H1 (cell line): ENCODE data around the gene MLH3. TPM values are rescaled to one million over a fixed set of nuclear protein-coding genes. Genes with fewer than 3 reads are reported as not detected.

Source experiments
- CTCF ChIA-PET: fragments of 300-600 bp; sonication (Branson Sonifier 250); formaldehyde crosslinking; loops from one replicate; lab custom pipeline; 2021; ENCODE audit not compliant: partially characterized antibody; lab: Charles Lee
- POLR2A ChIA-PET: fragments of 300-600 bp; sonication (Branson Sonifier 250); formaldehyde crosslinking; loops from one replicate; lab custom pipeline; 2021; ENCODE audit warnings: inconsistent platforms; ENCODE audit not compliant: partially characterized antibody; lab: Charles Lee
- DNase-seq, 2 experiments: peaks; one replicate each; pipeline versions ENCODE4 v3.0.0 to v3.0.0-alpha.2; 2010 to 2022; ENCODE audit warnings: low spot score in 2 of 2, low read depth in 1 of 2, mixed read lengths in 1 of 2
- FAIRE-seq: peaks from 2 replicates; lab custom pipeline; 2011; peaks lifted over from hg19 to GRCh38; lab: Jason Lieb, UNC
- H2AFZ ChIP-seq: 2 replicates; pipeline ENCODE4 v1.8.1; 2012; ENCODE audit warnings: low read length, inconsistent platforms
- H2AK5ac ChIP-seq: 2 replicates; pipeline ENCODE4 v1.6.1; 2013; ENCODE audit warnings: low read depth, low read length
- H2BK120ac ChIP-seq: replicated peaks from 2 replicates; pipeline ENCODE3; 2013; ENCODE audit warnings: low read depth, low read length, inconsistent platforms
- H2BK12ac ChIP-seq: 2 replicates; pipeline ENCODE4 v1.6.1; 2013; ENCODE audit warnings: low read depth, low read length
- H2BK15ac ChIP-seq: 2 replicates; pipeline ENCODE4 v1.6.1; 2013; ENCODE audit warnings: low read length
- H2BK20ac ChIP-seq: 2 replicates; pipeline ENCODE4 v1.6.1; 2013; ENCODE audit warnings: low read length
- H2BK5ac ChIP-seq: 2 replicates; pipeline ENCODE4 v1.6.1; 2013; ENCODE audit warnings: low read depth, low read length
- H3K14ac ChIP-seq: 2 replicates; pipeline ENCODE4 v1.6.1; 2013; ENCODE audit warnings: inconsistent platforms; ENCODE audit not compliant: insufficient read length
- H3K18ac ChIP-seq: 2 replicates; pipeline ENCODE4 v1.6.1; 2013; ENCODE audit warnings: low read length; ENCODE audit errors: extremely low read depth
- H3K23ac ChIP-seq: 2 replicates; pipeline ENCODE4 v1.6.1; 2013; ENCODE audit warnings: inconsistent platforms; ENCODE audit not compliant: insufficient read length
- H3K23me2 ChIP-seq: 2 replicates; pipeline ENCODE4 v1.6.1; 2013; ENCODE audit warnings: low read depth, low read length
- H3K27ac ChIP-seq: 2 replicates; pipeline ENCODE4 v1.6.1; 2011; ENCODE audit warnings: low read depth, low read length, inconsistent platforms
- H3K27me3 ChIP-seq, 4 experiments: replicated peaks in 1 of 4; 1 replicate in 1 of 4; 2 replicates in 3 of 4; pipeline versions ENCODE4 v1.6.1 to v1.8.1; 2011 to 2013; ENCODE audit warnings: low read length in 3 of 4, mild to moderate bottlenecking in 3 of 4, inconsistent platforms in 2 of 4, mixed read lengths in 2 of 4, moderate library complexity in 1 of 4; ENCODE audit not compliant: control insufficient read depth in 3 of 4, insufficient read depth in 3 of 4; ENCODE audit errors: extremely low read depth in 1 of 4
- H3K36me3 ChIP-seq, 4 experiments: 2 replicates each; pipeline versions ENCODE4 v1.6.1 to v1.8.1; 2011 to 2013; ENCODE audit warnings: mild to moderate bottlenecking in 4 of 4, low read length in 3 of 4, moderate library complexity in 2 of 4, control low read depth in 1 of 4, inconsistent platforms in 1 of 4; ENCODE audit not compliant: insufficient read depth in 4 of 4, control insufficient read depth in 2 of 4
- H3K4ac ChIP-seq: replicated peaks from 2 replicates; pipeline ENCODE3; 2013; ENCODE audit warnings: low read length, low read depth, mixed read lengths, inconsistent platforms; ENCODE audit not compliant: insufficient read length
- H3K4me1 ChIP-seq, 4 experiments: replicated peaks in 1 of 4; 1 replicate in 1 of 4; 2 replicates in 3 of 4; pipeline versions ENCODE4 v1.6.1 to v1.8.1; 2011 to 2013; ENCODE audit warnings: low read length in 3 of 4, inconsistent platforms in 2 of 4, mixed read lengths in 1 of 4; ENCODE audit not compliant: insufficient read depth in 4 of 4, control insufficient read depth in 3 of 4
- H3K4me2 ChIP-seq, 2 experiments: 2 replicates each; pipeline versions ENCODE4 v1.6.1 to v1.8.1; 2011 to 2013; ENCODE audit warnings: low read depth in 2 of 2, low read length in 2 of 2, control low read depth in 1 of 2, inconsistent platforms in 1 of 2, mild to moderate bottlenecking in 1 of 2; ENCODE audit not compliant: insufficient read depth in 1 of 2
- H3K4me3 ChIP-seq, 4 experiments: fragments of 200-600, 300-600 bp in 1 of 4; sonication (generic), shearing (Covaris generic), sonication (Bioruptor Twin) in 1 of 4; 2 replicates each; pipeline versions ENCODE4 v1.5.1 to v1.8.1; 2011 to 2016; ENCODE audit warnings: low read length in 4 of 4, low read depth in 3 of 4, control low read depth in 2 of 4, inconsistent platforms in 2 of 4, mild to moderate bottlenecking in 2 of 4, mixed read lengths in 1 of 4, moderate library complexity in 1 of 4; ENCODE audit not compliant: insufficient read depth in 2 of 4; ENCODE audit errors: extremely low read depth in 1 of 4
- H3K56ac ChIP-seq: replicated peaks from 2 replicates; pipeline ENCODE3; 2013; ENCODE audit warnings: low read depth, mild to moderate bottlenecking, mixed read lengths, low read length, inconsistent platforms; ENCODE audit not compliant: insufficient read length
- H3K79me1 ChIP-seq: 2 replicates; pipeline ENCODE4 v1.6.1; 2013; ENCODE audit warnings: low read depth, low read length, control low read depth
- H3K79me2 ChIP-seq, 2 experiments: 2 replicates each; pipeline versions ENCODE4 v1.6.1 to v1.8.1; 2012 to 2013; ENCODE audit warnings: low read length in 2 of 2, mild to moderate bottlenecking in 2 of 2, inconsistent platforms in 1 of 2; ENCODE audit not compliant: insufficient read depth in 2 of 2, control insufficient read depth in 1 of 2
- H3K9ac ChIP-seq, 4 experiments: replicated peaks in 1 of 4; 1 replicate in 1 of 4; 2 replicates in 3 of 4; pipeline versions ENCODE4 v1.6.1 to v1.8.1; 2011 to 2013; ENCODE audit warnings: low read depth in 3 of 4, low read length in 3 of 4, control low read depth in 2 of 4, mild to moderate bottlenecking in 2 of 4, moderate library complexity in 2 of 4, inconsistent platforms in 1 of 4; ENCODE audit errors: extremely low read depth in 1 of 4
- H3K9me3 ChIP-seq, 2 experiments: 2 replicates each; pipeline versions ENCODE4 v1.6.1 to v1.8.1; 2012 to 2013; ENCODE audit warnings: mild to moderate bottlenecking in 2 of 2, moderate library complexity in 2 of 2, control low read depth in 1 of 2, inconsistent platforms in 1 of 2, low read depth in 1 of 2, low read length in 1 of 2, mixed read lengths in 1 of 2; ENCODE audit not compliant: insufficient read depth in 2 of 2
- H4K20me1 ChIP-seq, 2 experiments: replicated peaks in 1 of 2; 2 replicates each; pipeline versions ENCODE3 to v1.8.1; 2011 to 2013; ENCODE audit warnings: inconsistent platforms in 2 of 2, low read length in 2 of 2, mild to moderate bottlenecking in 1 of 2; ENCODE audit not compliant: insufficient read depth in 2 of 2, control insufficient read depth in 1 of 2
- H4K5ac ChIP-seq: 2 replicates; pipeline ENCODE4 v1.6.1; 2013; ENCODE audit warnings: low read length, low read depth, mixed read lengths, inconsistent platforms; ENCODE audit not compliant: insufficient read length
- H4K8ac ChIP-seq: 2 replicates; pipeline ENCODE4 v1.8.0; 2013; ENCODE audit warnings: mild to moderate bottlenecking, moderate library complexity, low read length, inconsistent platforms; ENCODE audit not compliant: insufficient read depth; ENCODE audit errors: extremely low read depth
- H4K91ac ChIP-seq: replicated peaks from 2 replicates; pipeline ENCODE3; 2013; ENCODE audit warnings: low read length, mixed read lengths, inconsistent platforms; ENCODE audit not compliant: insufficient read length
- BACH1 ChIP-seq: IDR thresholded peaks from 2 replicates; pipeline ENCODE4 v1.6.1; 2012; ENCODE audit warnings: low read length, improper control_type of control experiment
- WGBS, 2 experiments: shearing (Covaris generic) in 1 of 2; methylation state at CpG; one replicate each; pipeline versions ENCODE4 v1.1.6 to v1.1.7; 2013 to 2015; ENCODE audit warnings: low lambda C conversion rate in 2 of 2, mixed read lengths in 2 of 2, inconsistent platforms in 1 of 2, low coverage in 1 of 2, missing lambda C conversion rate in 1 of 2; ENCODE audit not compliant: insufficient replicate concordance in 2 of 2, insufficient coverage in 1 of 2, insufficient read length in 1 of 2; ENCODE audit errors: extremely low coverage in 1 of 2, missing lambda C conversion rate in 1 of 2; 5-methylcytosine and 5-hydroxymethylcytosine counted together
- polyA plus RNA-seq, 7 experiments: library from polyadenylated mRNA; depleted of rRNA in 3 of 7; stranded (reverse) in 5 of 7; unstranded in 2 of 7; fragments of >200 nt in 5 of 7; fragments of 200-250 nt in 2 of 7; gene quantifications; 1 replicate in 5 of 7; 2 replicates in 1 of 7; 4 replicates in 1 of 7; pipeline versions ENCODE4 v1.2.1 to v1.2.3, GENCODE V29; 2011 to 2013; ENCODE audit warnings: missing spikeins in 2 of 7, mixed read lengths in 2 of 7
- total RNA-seq: library from RNA; stranded (reverse); fragmentation: NEBNext Ultra II Directional; extraction: Animal tissue kit (Norgen Biotek cat#: 25700); gene quantifications from 2 replicates; pipeline ENCODE4 v1.2.1, GENCODE V29; 2021

Gene MLH3
- total and polyA plus RNA-seq, 2 of the 8 experiments (the other 6 are each of a cell fraction or from before 2014, with no cell fraction given) = 9.3 to 20.1 TPM

DNA sequence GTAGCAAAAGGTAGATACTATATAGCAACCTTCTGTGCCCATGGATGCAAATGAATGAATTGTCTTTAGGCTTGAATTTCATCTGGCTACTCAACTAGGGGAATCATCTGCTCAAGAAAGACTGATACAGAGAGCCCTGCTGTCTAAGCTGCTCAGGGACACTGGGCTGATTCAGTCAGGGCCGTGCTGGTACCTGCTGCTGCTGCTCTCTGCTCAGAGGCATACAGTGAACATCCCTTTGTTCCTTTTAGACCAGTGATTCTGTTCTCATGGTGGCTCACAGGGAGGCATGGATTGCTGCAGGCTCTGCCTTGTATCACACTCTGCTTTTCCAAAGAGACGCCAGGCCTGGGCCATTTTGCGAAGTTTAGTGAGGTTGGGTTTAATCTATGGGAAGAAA is 34.5 kb downstream of the MLH3 start:
- no peak for FAIRE-seq
- Histone ChIP-seq H2BK12ac (no peak overlapping the region), H3K23me2 (no peaks in the 10 kb centered on the region), H3K27me3 (no peaks in the 10 kb centered on the region), H3K56ac (no peak overlapping the region), H3K4me2 (no peak overlapping the region), H3K4ac (no peak overlapping the region), H3K9ac (no peak overlapping the region), H2AFZ (no peak overlapping the region), H2BK120ac (no peak overlapping the region), H4K20me1 (no peaks in the 10 kb centered on the region), H3K14ac (no peak overlapping the region), H3K27ac (no peak overlapping the region), H3K9me3 (no peaks in the 10 kb centered on the region), H4K8ac (no peak overlapping the region), H2BK15ac (no peak overlapping the region), H3K79me2 (no peaks in the 10 kb centered on the region), H3K4me1 (no peaks in the 10 kb centered on the region), H2BK5ac (no peak overlapping the region), H3K23ac (no peak overlapping the region), H3K18ac (no peak overlapping the region), H3K79me1 (no peaks in the 10 kb centered on the region), H4K91ac (no peak overlapping the region), H2BK20ac (no peak overlapping the region), H3K36me3 (peaks cover 2 to 34% (median 13%) of the 10 kb centered on the region in 4 experiments; a peak in 7 of 8 replicates), H3K4me3 (no peak overlapping the region), H2AK5ac (no peak overlapping the region), H4K5ac (no peak overlapping the region)
- no peak for TF ChIP-seq BACH1
- POLR2A ChIA-PET = interaction anchor here (0.5 to 1.3 kb wide), 3 partner anchors 14 to 72 kb away, joined by 3 read pairs; partner anchors contain the start of genes ACYP1 and EIF2B2
- no peak for DNase-seq
- WGBS, 2 experiments = 86% methylated on average over 3 of the region's 3 CpGs; no CpG with 5 or more reads in 1 of the 2 experiments
- CTCF ChIA-PET = interaction anchor here (0.7 to 1.3 kb wide), 4 partner anchors 18 to 110 kb away, joined by 3 to 5 read pairs (median 4); no protein-coding TSS in a partner anchor
